ENCODE results near the gene ANGPTL2.
A peak's percentile ranks its signal among the peaks of the same experiment; 100 is the strongest.
"Not testable (repeated sequence)": the region's sequence is repeated elsewhere in the genome, so short reads cannot be mapped to it uniquely, and the experiment has no call there.

The ANGPTL2 gene, protein sequence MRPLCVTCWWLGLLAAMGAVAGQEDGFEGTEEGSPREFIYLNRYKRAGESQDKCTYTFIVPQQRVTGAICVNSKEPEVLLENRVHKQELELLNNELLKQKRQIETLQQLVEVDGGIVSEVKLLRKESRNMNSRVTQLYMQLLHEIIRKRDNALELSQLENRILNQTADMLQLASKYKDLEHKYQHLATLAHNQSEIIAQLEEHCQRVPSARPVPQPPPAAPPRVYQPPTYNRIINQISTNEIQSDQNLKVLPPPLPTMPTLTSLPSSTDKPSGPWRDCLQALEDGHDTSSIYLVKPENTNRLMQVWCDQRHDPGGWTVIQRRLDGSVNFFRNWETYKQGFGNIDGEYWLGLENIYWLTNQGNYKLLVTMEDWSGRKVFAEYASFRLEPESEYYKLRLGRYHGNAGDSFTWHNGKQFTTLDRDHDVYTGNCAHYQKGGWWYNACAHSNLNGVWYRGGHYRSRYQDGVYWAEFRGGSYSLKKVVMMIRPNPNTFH

DNA sequence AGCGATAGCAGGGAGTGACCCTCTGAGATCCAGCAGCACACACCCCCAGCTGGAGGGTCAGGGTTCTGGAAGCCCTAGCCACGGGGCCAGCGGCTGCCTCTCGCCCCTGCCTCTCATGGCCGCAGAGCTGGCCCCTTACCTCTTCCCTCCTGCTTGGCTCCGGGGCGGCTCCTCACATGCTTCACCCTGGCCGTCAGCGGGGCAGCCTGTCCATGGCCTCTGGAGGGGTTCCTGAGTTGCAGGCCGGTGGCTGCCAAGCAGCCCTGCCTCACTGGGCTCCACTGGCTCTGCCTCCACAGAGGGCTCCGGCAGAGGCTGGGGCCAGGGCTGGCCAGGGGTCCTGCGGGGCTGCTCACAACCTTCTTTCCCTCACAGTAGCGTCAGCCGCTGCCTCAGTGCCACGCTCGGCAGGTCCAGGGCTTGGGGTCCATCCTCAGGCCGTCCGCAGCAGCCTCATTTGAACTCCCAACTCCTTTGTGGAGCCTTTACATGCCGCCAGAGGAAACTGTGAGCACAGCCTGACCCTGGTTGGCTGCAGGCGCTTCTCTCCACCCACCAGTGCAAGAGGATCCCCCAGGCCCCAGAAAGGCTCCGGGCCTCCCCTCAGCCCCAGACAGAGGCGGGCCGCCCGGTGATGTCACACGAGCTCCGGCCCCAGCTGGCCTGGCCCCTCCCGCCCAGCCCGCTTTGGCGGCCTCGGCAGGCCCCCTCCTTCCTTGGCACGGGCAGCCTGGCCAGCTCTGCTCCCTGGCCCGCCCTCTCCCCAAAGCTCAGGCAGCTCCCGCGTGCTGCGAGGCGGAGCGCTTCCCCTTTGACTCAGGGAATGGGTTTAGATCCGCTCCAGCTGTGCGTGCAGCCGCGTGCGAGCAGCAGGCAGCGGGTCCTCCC lies at the start of gene ANGPTL2:
ANGPTL2 (minus strand) TSS at position 460 of the 888 bp plus-strand sequence. CDS start 13,904 bp downstream, outside the sequence.
- Histone ChIP-seq H3K9ac (peak within 1 kb of the TSS in 10 of 11 experiments; percentile 2 to 87 (median 76); a peak in 19 of 22 replicates), H3K4me3 (peak within 1 kb of the TSS in 9 of 10 experiments; percentile 12 to 69 (median 65); a peak in 17 of 20 replicates), H3K27ac (peak within 1 kb of the TSS in 9 of 11 experiments; percentile 34 to 84 (median 73); a peak in 18 of 22 replicates), H3K36me3 (0 out of 22 replicates have a peak, but pooled peaks cover 0 to 10% (median 0%) of the 10 kb centered on the region in 11 experiments), H3K4me1 (peaks cover 21 to 81% (median 79%) of the 10 kb centered on the region in 10 experiments), H4K20me1 (peaks cover 0 to 26% (median 0%) of the 10 kb centered on the region in 11 experiments; a peak in 4 of 22 replicates), H3K27me3 (peaks cover 0 to 61% (median 0%) of the 10 kb centered on the region in 11 experiments; a peak in 6 of 22 replicates), H3K4me2 (peak within 1 kb of the TSS; percentile 81 to 100 (median 95)), H3K9me3 (replicated peaks in 1 of 11) (no peaks in the 10 kb centered on the region)
- no peak for TF ChIP-seq Cebpa-rat (IDR thresholded peaks at IDR 0.05)

DNA sequence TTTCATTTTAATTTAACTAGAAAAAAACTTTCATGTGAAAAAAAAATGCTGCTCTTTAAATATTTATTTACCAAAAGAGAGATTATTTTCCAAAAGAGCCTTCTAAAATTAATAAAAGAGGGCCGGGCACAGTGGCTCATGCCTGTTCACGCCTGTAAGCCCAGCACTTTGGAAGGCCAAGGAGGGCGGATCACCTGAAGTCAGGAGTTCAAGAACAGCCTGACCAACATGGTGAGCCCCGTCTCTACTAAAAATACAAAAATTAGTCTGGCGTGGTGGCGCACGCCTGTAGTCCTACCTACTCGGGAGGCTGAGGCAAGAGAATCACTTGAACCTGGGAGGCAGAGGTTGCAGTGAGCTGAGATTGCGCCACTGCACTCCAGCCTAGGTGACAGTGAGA lies 48.9 kb upstream of the ANGPTL2 start:
- H4K20me1 ChIP-seq; H3K9me3 ChIP-seq (replicated peaks in 1 of 11); H3K4me3 ChIP-seq; H3K9ac ChIP-seq; H3K36me3 ChIP-seq: not testable (repeated sequence)
- H3K27me3 ChIP-seq: peaks cover 0 to 19% (median 0%) of the 10 kb centered on the region in 11 experiments; a peak in 4 of 22 replicates
- H3K4me1 ChIP-seq: peaks cover 16 to 99% (median 76%) of the 10 kb centered on the region in 10 experiments
- H3K4me2 ChIP-seq: peak overlapping the region in 4 of 11 experiments; percentile 6 to 95 (median 76); a peak in 7 of 22 replicates
- H3K27ac ChIP-seq: peak overlapping the region in 4 of 11 experiments; percentile 29 to 98 (median 66); a peak in 5 of 22 replicates

DNA sequence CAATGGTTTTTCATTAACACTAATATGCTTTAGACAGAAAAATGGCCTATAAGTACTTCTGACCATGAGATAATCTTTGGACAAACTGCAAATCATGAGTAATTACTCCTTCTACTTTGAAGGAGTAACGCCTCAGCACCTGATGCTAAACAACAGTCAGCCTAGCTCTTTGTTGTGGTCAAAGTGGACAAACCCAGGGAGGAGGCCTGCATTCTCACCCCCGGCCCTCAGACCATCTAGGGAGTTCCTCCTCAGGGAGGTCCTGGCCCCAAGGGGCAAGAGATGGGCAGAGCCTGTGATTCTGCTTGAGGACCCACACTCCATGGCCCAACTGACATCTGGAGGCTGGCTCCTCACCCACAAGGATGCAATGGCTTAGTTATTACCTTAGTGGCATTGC lies 48.2 kb upstream of the ANGPTL2 start:
- Histone ChIP-seq H3K27me3 (peaks cover 0 to 20% (median 0%) of the 10 kb centered on the region in 11 experiments; a peak in 4 of 22 replicates), H3K9ac (peak overlapping the region in 1 of 11 experiments; percentile 33; a peak in 3 of 22 replicates), H4K20me1 (no peaks in the 10 kb centered on the region), H3K27ac (peak overlapping the region in 5 of 11 experiments; percentile 8 to 98 (median 96); a peak in 9 of 22 replicates), H3K4me1 (peaks cover 23 to 99% (median 81%) of the 10 kb centered on the region in 10 experiments), H3K4me3 (no peak overlapping the region), H3K36me3 (no peaks in the 10 kb centered on the region), H3K9me3 (replicated peaks in 1 of 11) (no peaks in the 10 kb centered on the region), H3K4me2 (peak overlapping the region in 9 of 11 experiments; percentile 13 to 95 (median 75); a peak in 18 of 22 replicates)
- TF ChIP-seq Cebpa-rat (IDR thresholded peaks at IDR 0.05): no peak

DNA sequence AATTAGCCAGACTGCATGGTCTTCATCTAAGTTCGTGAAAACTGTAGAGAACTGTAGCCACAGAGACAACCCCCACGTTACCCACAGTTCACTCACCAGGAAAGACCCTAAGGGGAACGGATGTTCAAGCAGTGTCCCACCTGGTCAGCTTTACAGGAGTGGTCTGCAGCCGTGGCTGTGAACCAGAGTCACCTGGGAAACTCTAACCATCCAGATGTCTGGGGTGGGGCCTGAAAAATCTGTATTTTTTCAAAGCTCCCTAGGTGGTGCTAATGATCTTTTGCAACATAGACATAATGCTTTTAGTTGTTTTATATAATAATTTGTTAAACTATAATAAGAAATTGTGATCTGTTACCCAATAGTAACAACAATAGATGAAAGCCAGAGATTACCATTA lies 47.7 kb upstream of the ANGPTL2 start:
- Histone ChIP-seq H3K9me3 (replicated peaks in 1 of 11) (no peaks in the 10 kb centered on the region), H3K27me3 (peaks cover 0 to 23% (median 0%) of the 10 kb centered on the region in 11 experiments; a peak in 4 of 22 replicates), H3K27ac (peak overlapping the region in 4 of 11 experiments; percentile 94 to 98 (median 96); a peak in 7 of 22 replicates), H3K9ac (no peak overlapping the region; a peak in 1 of 22 replicates), H3K4me1 (peaks cover 28 to 99% (median 85%) of the 10 kb centered on the region in 10 experiments), H3K36me3 (no peaks in the 10 kb centered on the region), H3K4me3 (no peak overlapping the region), H4K20me1 (no peaks in the 10 kb centered on the region), H3K4me2 (peak overlapping the region in 9 of 11 experiments; percentile 13 to 95 (median 75); a peak in 15 of 22 replicates)
- TF ChIP-seq Cebpa-rat (IDR thresholded peaks at IDR 0.05): no peak

DNA sequence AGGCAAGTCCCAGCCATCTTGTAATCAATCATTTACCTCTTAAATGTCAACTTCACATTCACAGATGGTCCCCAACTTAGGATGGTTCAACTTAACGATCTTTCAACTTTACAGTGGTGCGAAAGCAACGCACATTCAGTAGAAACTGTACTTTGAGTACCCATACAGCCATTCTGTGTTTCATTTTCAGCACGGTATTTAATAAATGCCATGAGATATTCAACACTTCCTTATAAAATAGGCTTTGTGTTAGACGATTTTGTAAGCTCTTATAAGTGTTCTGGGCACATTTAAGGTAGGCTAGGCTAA lies 47.1 kb upstream of the ANGPTL2 start:
- Histone ChIP-seq H3K9ac (no peak overlapping the region; a peak in 1 of 22 replicates), H3K4me2 (peak overlapping the region in 9 of 11 experiments; percentile 75 to 97 (median 89); a peak in 12 of 22 replicates), H3K27me3 (peaks cover 0 to 23% (median 0%) of the 10 kb centered on the region in 11 experiments; a peak in 4 of 22 replicates), H3K9me3 (replicated peaks in 1 of 11) (no peaks in the 10 kb centered on the region), H4K20me1 (no peaks in the 10 kb centered on the region), H3K4me3 (no peak overlapping the region), H3K36me3 (no peaks in the 10 kb centered on the region), H3K27ac (peak overlapping the region in 4 of 11 experiments; percentile 94 to 98 (median 96); a peak in 8 of 22 replicates), H3K4me1 (peaks cover 32 to 99% (median 85%) of the 10 kb centered on the region in 10 experiments)
- TF ChIP-seq Cebpa-rat (IDR thresholded peaks at IDR 0.05): no peak

DNA sequence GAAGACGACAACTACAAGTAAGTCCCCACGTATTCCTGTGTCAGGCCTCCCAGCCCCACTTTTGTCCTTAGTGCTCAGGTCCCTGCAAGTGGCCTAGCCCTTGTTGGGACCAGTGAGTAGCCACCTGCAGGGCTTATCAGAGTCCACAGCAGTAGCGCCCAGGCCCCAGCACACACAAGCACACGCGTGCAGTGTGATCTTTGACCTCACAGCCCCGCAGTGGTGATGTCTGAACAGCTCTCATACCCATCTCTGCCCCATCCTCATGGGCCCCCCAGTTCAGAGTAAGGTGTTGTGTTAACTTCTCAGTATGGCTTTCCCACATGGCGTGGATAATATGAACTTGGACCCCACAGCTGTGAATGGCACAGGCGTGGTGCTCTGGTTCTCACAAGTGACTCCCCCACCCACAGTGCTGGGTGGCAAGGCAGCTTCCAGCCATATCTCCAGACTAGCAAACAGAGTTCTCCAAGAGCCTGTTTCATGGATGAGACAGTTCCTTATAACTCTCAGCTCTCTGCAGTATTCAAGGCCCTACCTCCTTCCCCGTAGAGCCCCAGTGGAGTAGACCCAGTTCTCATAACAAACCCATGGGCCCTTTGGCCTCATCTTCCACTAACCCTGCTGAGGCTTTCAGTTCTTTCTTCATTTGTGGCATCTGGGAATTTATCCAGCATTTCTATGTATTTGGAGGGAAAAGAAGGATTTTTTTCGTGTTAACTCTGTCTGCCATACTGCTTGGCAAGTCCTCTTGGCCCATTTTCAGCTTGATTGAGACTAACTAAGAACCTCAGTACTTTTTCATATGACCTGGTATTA lies 46.5 kb upstream of the ANGPTL2 start:
- Histone ChIP-seq H3K4me2 (peak overlapping the region in 9 of 11 experiments; percentile 87 to 97 (median 95); a peak in 15 of 22 replicates), H3K9ac (peak overlapping the region in 1 of 11 experiments; percentile 83; a peak in 3 of 22 replicates), H4K20me1 (no peaks in the 10 kb centered on the region), H3K27me3 (peaks cover 0 to 23% (median 0%) of the 10 kb centered on the region in 11 experiments; a peak in 4 of 22 replicates), H3K4me1 (peaks cover 38 to 99% (median 85%) of the 10 kb centered on the region in 10 experiments), H3K27ac (peak overlapping the region in 6 of 11 experiments; percentile 79 to 98 (median 95); a peak in 11 of 22 replicates), H3K9me3 (replicated peaks in 1 of 11) (no peaks in the 10 kb centered on the region), H3K36me3 (no peaks in the 10 kb centered on the region), H3K4me3 (no peak overlapping the region)
- no peak for TF ChIP-seq Cebpa-rat (IDR thresholded peaks at IDR 0.05)

DNA sequence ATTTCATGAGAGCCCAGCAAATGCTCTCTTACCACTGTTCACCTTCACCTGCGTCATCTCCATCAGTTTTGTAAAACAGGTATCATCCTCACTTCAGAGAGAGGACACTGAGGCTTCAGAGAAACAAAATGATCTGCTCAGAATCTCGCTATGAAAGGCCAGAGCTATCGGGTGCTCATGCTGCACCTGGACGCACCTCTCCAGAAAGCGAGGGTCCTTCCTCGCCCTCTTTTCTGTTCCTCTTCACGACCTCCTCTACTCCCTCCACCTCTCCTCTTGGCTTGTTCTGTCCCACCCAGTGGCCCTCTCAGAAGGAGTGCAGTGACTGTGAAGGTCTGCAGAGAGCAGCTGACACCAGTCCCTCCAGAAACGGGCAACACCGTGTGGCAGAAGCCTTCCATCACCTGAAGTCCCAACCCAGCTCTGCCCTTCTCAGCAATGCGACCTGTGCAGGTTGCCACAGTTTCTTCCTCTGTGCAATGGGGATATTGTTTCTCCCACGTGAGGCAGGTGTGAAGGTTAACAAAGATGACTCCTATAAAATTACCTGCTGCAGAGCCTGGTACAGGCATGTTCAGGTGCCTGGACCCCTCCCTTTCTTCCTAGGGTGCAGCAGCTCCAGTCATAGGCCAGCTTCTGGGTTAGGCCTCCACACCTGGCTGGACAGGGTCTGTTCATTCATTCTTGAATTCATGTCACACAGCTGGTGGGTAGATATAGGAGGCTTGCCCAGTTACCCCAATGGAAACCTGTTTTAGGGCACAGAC lies 45.3 kb upstream of the ANGPTL2 start:
- H4K20me1 ChIP-seq: peaks cover 0 to 1% (median 0%) of the 10 kb centered on the region in 11 experiments; a peak in 1 of 22 replicates
- H3K9ac ChIP-seq: peak overlapping the region in 8 of 11 experiments; percentile 46 to 84 (median 72); a peak in 14 of 22 replicates

More for the DNA sequence above, 45.3 kb upstream of the ANGPTL2 start:
- Histone ChIP-seq H3K9me3 (replicated peaks in 1 of 11) (no peaks in the 10 kb centered on the region), H3K36me3 (no peaks in the 10 kb centered on the region), H3K27ac (peak overlapping the region in 8 of 11 experiments; percentile 74 to 98 (median 88); a peak in 16 of 22 replicates), H3K4me3 (peak overlapping the region in 3 of 10 experiments; percentile 13 to 39 (median 24); a peak in 1 of 20 replicates), H3K4me2 (peak overlapping the region; percentile 66 to 97 (median 92); a peak in 21 of 22 replicates), H3K4me1 (peaks cover 50 to 100% (median 87%) of the 10 kb centered on the region in 10 experiments), H3K27me3 (peaks cover 0 to 23% (median 0%) of the 10 kb centered on the region in 11 experiments; a peak in 4 of 22 replicates)
- TF ChIP-seq Cebpa-rat (IDR thresholded peaks at IDR 0.05): no peak

Measured in BLaER1 treated with 17β-estradiol and CSF1 and Interleukin-3, amounts not matched to agents 10 nM and 100 nM (cell line).